Liver (tissue), 3 donors: ENCODE results near the gene TMEM53.

ENCODE experiments used
- FOXA1 ChIP-seq: IDR thresholded peaks from 2 replicates; pipeline ENCODE4 v1.6.1; 2016; ENCODE audit warnings: antibody characterized with exemption
- GABPA ChIP-seq, 2 donors: IDR thresholded peaks in 1 of 2; conservative IDR thresholded peaks in 1 of 2; 2 replicates each; pipeline ENCODE4 v1.6.1; 2016; ENCODE audit warnings: antibody characterized with exemption in 2 of 2, mild to moderate bottlenecking in 1 of 2, moderate library complexity in 1 of 2
- RAD21 ChIP-seq, 2 donors: IDR thresholded peaks; 2 replicates each; pipeline ENCODE4 v1.6.1; 2016; ENCODE audit warnings: antibody characterized with exemption in 2 of 2, mild to moderate bottlenecking in 2 of 2
- RXRA ChIP-seq, 2 donors: IDR thresholded peaks; 2 replicates each; pipeline ENCODE4 v1.6.1; 2017 to 2018; ENCODE audit warnings: antibody characterized with exemption in 2 of 2, mild to moderate bottlenecking in 1 of 2
- SP1 ChIP-seq: IDR thresholded peaks from 2 replicates; pipeline ENCODE4 v1.6.1; 2018; ENCODE audit warnings: antibody characterized with exemption, mild to moderate bottlenecking
- TAF1 ChIP-seq: conservative IDR thresholded peaks from 2 replicates; pipeline ENCODE4 v1.6.1; 2016; ENCODE audit warnings: antibody characterized with exemption, mild to moderate bottlenecking
- TF ChIP-seq, protein P1 (sequence below): fragments of 150-350 bp; IDR thresholded peaks from 2 replicates; pipeline ENCODE4 v1.5.1; 2017; ENCODE audit warnings: improper control_type of control experiment, low read depth, low read length; ENCODE audit not compliant: missing input control
- TF ChIP-seq, protein P2 (sequence below): IDR thresholded peaks from 2 replicates; pipeline ENCODE4 v1.6.1; 2016; ENCODE audit warnings: antibody characterized with exemption, mild to moderate bottlenecking
- TF ChIP-seq, protein P3 (sequence below): IDR thresholded peaks from 2 replicates; pipeline ENCODE4 v1.6.1; 2016; ENCODE audit warnings: antibody characterized with exemption
- donor health status: healthy.
- donor health status: healthy.

DNA sequence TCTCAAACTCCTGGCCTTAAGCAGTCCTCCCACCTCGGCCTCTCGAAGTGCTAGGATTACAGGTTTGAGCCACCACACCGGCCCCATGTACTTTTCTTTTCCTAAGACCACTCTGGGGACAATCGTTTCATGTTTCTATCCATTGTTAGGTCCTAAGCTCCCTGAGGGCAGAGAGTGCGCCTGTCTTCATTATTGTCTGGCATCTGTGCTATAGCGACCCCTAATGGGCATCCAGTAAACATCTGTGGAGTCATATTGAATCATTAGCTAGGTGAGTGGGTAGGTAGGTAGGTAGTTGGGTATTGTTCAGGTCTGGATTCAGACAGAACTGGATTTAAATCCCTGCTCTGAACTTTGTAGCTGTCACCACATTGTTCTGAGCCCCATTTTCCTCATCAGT lies 66.1 kb downstream of the TMEM53 start:
- TF ChIP-seq TAF1 (no peak), FOXA1 (no peak), RAD21 (IDR thresholded peaks at IDR 0.05) (no peak), SP1 (no peak), GABPA (IDR thresholded peaks at IDR 0.05 in 1 of 2, conservative IDR thresholded peaks at IDR 0.05 in 1 of 2) (no peak), RXRA (IDR thresholded peaks at IDR 0.05) (no peak)
- TF ChIP-seq, protein P1, sequence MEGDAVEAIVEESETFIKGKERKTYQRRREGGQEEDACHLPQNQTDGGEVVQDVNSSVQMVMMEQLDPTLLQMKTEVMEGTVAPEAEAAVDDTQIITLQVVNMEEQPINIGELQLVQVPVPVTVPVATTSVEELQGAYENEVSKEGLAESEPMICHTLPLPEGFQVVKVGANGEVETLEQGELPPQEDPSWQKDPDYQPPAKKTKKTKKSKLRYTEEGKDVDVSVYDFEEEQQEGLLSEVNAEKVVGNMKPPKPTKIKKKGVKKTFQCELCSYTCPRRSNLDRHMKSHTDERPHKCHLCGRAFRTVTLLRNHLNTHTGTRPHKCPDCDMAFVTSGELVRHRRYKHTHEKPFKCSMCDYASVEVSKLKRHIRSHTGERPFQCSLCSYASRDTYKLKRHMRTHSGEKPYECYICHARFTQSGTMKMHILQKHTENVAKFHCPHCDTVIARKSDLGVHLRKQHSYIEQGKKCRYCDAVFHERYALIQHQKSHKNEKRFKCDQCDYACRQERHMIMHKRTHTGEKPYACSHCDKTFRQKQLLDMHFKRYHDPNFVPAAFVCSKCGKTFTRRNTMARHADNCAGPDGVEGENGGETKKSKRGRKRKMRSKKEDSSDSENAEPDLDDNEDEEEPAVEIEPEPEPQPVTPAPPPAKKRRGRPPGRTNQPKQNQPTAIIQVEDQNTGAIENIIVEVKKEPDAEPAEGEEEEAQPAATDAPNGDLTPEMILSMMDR = no peak
- TF ChIP-seq, protein P2, sequence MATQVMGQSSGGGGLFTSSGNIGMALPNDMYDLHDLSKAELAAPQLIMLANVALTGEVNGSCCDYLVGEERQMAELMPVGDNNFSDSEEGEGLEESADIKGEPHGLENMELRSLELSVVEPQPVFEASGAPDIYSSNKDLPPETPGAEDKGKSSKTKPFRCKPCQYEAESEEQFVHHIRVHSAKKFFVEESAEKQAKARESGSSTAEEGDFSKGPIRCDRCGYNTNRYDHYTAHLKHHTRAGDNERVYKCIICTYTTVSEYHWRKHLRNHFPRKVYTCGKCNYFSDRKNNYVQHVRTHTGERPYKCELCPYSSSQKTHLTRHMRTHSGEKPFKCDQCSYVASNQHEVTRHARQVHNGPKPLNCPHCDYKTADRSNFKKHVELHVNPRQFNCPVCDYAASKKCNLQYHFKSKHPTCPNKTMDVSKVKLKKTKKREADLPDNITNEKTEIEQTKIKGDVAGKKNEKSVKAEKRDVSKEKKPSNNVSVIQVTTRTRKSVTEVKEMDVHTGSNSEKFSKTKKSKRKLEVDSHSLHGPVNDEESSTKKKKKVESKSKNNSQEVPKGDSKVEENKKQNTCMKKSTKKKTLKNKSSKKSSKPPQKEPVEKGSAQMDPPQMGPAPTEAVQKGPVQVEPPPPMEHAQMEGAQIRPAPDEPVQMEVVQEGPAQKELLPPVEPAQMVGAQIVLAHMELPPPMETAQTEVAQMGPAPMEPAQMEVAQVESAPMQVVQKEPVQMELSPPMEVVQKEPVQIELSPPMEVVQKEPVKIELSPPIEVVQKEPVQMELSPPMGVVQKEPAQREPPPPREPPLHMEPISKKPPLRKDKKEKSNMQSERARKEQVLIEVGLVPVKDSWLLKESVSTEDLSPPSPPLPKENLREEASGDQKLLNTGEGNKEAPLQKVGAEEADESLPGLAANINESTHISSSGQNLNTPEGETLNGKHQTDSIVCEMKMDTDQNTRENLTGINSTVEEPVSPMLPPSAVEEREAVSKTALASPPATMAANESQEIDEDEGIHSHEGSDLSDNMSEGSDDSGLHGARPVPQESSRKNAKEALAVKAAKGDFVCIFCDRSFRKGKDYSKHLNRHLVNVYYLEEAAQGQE = no peak
- TF ChIP-seq, protein P3, sequence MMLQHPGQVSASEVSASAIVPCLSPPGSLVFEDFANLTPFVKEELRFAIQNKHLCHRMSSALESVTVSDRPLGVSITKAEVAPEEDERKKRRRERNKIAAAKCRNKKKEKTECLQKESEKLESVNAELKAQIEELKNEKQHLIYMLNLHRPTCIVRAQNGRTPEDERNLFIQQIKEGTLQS = no peak
